ENCODE data around the gene B3GNT7.
"Not testable (repeated sequence)": the region's sequence is repeated elsewhere in the genome, so short reads cannot be mapped to it uniquely, and the experiment has no call there.

The B3GNT7 gene

DNA sequence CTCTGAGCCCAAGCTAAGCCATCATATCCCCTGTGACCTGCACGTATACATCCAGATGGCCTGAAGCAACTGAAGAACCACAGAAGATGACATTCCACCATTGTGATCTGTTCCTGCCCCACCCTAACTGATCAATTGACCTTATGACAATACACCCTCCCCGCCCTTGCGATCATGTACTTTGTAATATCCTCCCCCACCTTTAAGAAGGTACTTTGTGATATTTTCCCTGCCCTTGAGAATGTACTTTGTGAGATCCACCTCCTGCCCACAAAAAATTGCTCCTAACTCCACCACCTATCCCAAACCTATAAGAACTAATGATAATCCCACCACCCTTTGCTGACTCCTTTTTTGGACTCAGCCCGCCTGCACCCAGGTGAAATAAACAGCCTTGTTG, 34.9 kb downstream of the B3GNT7 start:
- not testable (repeated sequence) for DNase-seq

DNA sequence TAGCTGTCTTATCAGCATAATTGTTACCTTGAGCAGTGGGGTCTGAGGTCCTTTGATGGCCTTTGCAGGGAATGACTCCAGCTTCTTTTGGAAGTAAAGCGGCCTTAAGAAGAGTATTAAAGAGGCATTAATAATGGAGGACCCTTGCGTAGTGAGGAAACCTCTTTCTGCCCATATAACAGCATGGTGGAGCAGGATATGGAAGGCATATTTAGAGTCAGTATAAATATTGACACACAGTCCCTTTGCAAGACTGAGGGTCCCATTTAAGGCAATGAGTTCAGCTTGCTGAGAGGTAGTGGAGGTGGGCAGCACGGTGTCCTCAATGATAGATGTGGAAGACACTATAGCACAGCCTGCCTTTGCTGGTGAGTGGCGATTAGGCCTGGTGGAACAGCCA, 36.1 kb downstream of the B3GNT7 start:
- no peak for DNase-seq

- DNase-seq, result no peak
Measured at GRCh38 chr2:231433990-231434389, 38.5 kb downstream of the B3GNT7 start.

DNA sequence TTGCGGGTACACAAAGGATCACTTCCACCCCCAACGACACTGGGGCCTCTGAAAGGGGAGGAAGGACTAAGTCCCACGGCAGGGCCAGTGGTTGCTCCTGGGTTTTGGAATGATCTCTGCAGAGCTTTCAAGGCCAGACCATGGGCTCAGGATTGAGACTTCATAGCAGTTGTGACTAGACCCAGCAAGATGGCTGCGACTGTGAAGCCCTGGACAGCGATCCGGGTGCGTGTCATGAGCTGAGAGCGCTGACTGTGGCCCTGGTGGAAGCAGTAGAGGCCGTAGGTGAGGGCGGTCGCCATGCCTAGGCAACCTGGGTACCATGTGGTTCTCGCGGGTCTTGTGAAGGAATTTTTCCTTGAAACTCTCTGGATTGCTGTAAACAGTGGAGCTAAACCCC, 41.4 kb downstream of the B3GNT7 start:
- DNase-seq, result no peak

DNA sequence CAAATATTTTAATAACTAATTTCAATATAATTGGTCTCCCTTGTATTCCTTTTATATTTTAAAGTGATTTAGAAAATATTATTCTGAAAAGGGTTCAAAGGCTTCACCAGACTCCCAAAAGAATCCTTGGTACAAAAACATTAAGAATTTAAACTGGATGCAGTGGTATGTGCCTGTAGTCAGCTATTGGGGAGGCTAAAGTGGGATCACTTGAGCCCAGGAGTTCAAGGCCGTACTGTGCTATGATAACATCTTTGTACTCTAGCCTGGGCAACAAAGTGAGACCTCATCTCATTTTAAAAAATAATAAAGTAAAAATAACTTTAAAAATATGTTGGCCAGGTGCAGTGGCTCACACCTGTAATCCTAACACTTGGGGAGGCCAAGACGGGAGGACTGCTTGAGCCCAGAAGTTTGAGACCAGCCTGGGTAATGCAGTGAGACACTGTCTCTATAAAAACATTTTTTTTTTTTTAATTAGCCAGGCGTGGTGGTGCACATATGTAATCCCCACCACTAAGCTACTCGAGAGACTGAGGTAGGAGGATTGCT, 54.1 kb downstream of the B3GNT7 start:
- no peak for DNase-seq

DNA sequence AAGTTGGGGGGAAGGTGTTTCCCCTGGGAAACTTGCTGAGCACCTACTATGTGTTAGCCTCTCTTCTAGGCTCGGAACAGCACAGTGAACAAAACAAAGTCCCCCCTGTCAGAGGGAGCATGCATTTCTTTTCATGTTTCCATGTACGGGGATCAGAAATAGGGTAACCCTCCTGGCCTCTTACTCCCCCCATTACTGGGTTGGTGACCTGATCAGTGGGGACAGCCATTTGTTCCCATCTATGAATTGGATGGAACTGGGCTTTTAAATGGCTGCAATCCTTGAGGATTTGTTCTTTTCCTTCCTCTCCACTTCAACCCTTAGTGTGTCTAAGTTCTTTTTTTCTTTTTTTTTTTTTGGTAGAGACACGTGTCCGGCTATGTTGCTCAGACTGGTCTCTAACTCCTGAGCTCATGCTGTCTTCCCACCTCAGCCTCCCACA, 55.1 kb downstream of the B3GNT7 start:
- DNase-seq, result no peak

All from NCI-H2029 (cell line).